ENCODE data around the gene GARRE1.
"Not testable (repeated sequence)": the region's sequence is repeated elsewhere in the genome, so short reads cannot be mapped to it uniquely, and the experiment has no call there.

The GARRE1 gene

GRCh38 chr19:34243876-34244578 is 10.3 kb upstream of the GARRE1 start:
- Histone ChIP-seq H3K4me2 (no peak overlapping the region), H3K4me3 (no peak overlapping the region), H3K27me3 (no peaks in the 10 kb centered on the region), H3K27ac (no peak overlapping the region), H3K9ac (no peak overlapping the region), H4K20me1 (no peaks in the 10 kb centered on the region), H3K9me3 (no peaks in the 10 kb centered on the region), H3K36me3 (no peaks in the 10 kb centered on the region), H3K4me1 (peaks cover 17% of the 10 kb centered on the region)
- TF ChIP-seq Cebpa-rat (IDR thresholded peaks at IDR 0.05): no peak

DNA sequence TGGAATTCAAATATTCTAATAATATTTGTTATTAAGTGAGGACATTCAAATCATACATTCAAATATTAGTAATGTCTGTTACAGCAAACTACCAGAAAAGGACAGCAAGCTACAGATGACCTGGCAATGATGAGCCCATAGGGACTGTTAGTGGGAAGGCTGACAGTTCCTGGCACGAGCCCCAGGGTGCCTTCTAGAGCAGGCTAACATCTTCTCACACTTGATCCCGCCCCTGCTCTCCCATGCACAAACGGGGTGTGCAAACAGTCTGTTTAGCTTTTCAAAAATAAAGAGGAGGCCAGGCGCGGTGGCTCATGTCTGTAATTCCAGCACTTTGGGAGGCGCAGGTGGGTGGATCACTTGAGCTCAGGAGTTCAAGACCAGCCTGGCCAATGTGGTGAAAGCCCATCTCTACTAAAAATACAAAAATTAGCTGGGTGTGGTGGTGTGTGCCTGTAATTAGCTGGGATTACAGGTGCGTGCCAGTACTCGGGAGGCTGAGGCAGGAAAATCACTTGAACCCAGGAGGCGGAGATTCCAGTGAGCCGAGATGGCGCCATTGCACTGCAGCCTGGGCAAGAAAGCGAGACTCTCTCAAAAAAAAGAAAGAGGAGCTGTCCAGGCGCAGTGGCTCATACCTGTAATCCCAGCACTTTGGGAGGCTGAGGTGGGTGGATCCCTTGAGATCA is 9.6 kb upstream of the GARRE1 start:
- Histone ChIP-seq H3K4me2 (no peak overlapping the region), H3K36me3 (no peaks in the 10 kb centered on the region), H3K9me3 (no peaks in the 10 kb centered on the region), H3K27me3 (no peaks in the 10 kb centered on the region), H4K20me1 (no peaks in the 10 kb centered on the region), H3K4me1 (peaks cover 17% of the 10 kb centered on the region), H3K27ac (no peak overlapping the region), H3K4me3 (no peak overlapping the region), H3K9ac (no peak overlapping the region)
- TF ChIP-seq Cebpa-rat (IDR thresholded peaks at IDR 0.05): no peak

- Histone ChIP-seq H3K9me3 (no peaks in the 10 kb centered on the region), H3K4me1 (peaks cover 17% of the 10 kb centered on the region), H4K20me1 (no peaks in the 10 kb centered on the region), H3K27me3 (no peaks in the 10 kb centered on the region), H3K4me2 (no peak overlapping the region), H3K4me3 (no peak overlapping the region), H3K9ac (no peak overlapping the region), H3K36me3 (no peaks in the 10 kb centered on the region), H3K27ac (no peak overlapping the region)
- TF ChIP-seq Cebpa-rat (IDR thresholded peaks at IDR 0.05): no peak
Observed at GRCh38 chr19:34246340-34246739, 8.0 kb upstream of the GARRE1 start.

- Histone ChIP-seq H3K4me1 (peaks cover 9% of the 10 kb centered on the region), H3K4me3 (no peak overlapping the region), H3K9ac (no peak overlapping the region), H3K27ac (no peak overlapping the region), H3K9me3 (no peaks in the 10 kb centered on the region), H3K4me2 (no peak overlapping the region), H3K27me3 (no peaks in the 10 kb centered on the region), H4K20me1 (no peaks in the 10 kb centered on the region), H3K36me3 (no peaks in the 10 kb centered on the region)
- no peak for TF ChIP-seq Cebpa-rat (IDR thresholded peaks at IDR 0.05)
Observed at GRCh38 chr19:34248941-34249340, 5.4 kb upstream of the GARRE1 start.

GRCh38 chr19:34253167-34253566 is 1.2 kb upstream of the GARRE1 start:
- not testable (repeated sequence) for H3K36me3 ChIP-seq, H3K9ac ChIP-seq, H3K4me3 ChIP-seq, H3K27ac ChIP-seq, H3K9me3 ChIP-seq, H3K27me3 ChIP-seq, H3K4me2 ChIP-seq
- H4K20me1 ChIP-seq: peaks cover 24% of the 10 kb centered on the region; the same call in 1 of the 2 replicates
- H3K4me1 ChIP-seq: peaks cover 11% of the 10 kb centered on the region

- H3K9me3 ChIP-seq, H3K27ac ChIP-seq, H3K27me3 ChIP-seq, H3K36me3 ChIP-seq: not testable (repeated sequence)
- Histone ChIP-seq H3K4me2 (peak overlapping the region; percentile 83), H3K9ac (0 out of 2 replicates have a peak overlapping the region, but pooled peaks have one; percentile 76), H4K20me1 (peaks cover 27% of the 10 kb centered on the region; the same call in 1 of the 2 replicates), H3K4me1 (peaks cover 11% of the 10 kb centered on the region), H3K4me3 (peak overlapping the region; percentile 91)
Observed at GRCh38 chr19:34253681-34254045, 691 bp upstream of the GARRE1 start.

DNA sequence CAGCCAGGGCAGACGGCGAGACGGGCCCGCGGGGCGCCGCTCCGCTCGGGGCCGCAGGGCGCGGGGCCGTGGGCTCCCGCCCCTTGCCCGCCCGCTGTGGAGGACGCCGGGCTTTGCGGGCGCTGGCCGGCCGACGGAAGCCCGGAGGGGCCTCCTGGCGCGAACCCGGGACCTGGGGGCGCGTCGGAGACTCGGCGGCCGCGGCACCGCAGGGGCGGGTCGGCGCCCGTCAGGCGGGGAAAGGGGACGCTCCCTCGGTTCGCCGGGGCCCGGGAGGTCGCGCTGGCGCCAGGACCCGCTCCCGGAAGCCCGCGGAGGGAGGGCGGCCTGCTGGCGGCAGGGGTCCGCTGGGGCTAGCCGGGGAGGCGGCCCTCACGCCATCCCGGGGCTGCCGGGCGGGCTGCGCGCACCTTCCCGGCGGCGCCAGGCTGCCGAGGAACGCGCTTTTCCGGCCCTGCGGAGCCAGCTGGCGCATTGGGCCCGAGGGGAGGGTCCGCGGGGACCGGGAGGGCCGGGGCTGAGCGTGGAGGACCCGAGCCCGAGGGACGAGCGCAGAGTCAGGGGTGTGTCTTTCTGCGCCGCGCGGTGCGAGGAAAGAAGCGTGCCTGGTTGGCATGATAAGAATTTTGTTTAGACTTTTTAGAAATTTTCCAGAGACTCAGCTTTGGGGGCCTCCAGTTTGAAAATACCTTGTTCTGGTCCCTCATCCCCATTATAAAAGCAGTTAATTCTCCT is 511 bp downstream of the GARRE1 start:
- H4K20me1 ChIP-seq: peaks cover 32% of the 10 kb centered on the region; the same call in 1 of the 2 replicates
- H3K9me3 ChIP-seq: no peaks in the 10 kb centered on the region
- peak overlapping the region; percentile 91 for H3K4me3 ChIP-seq
- peak overlapping the region; percentile 76 for H3K27ac ChIP-seq
- H3K4me1 ChIP-seq: peaks cover 11% of the 10 kb centered on the region
- TF ChIP-seq Cebpa-rat (IDR thresholded peaks at IDR 0.05): no peak
- no peaks in the 10 kb centered on the region for H3K36me3 ChIP-seq
- peak overlapping the region; percentile 76 for H3K9ac ChIP-seq
- H3K4me2 ChIP-seq: peak overlapping the region; percentile 86
- H3K27me3 ChIP-seq: no peaks in the 10 kb centered on the region

GRCh38 chr19:34255546-34255945 is 1.2 kb downstream of the GARRE1 start:
- Histone ChIP-seq H3K4me2 (peak overlapping the region; percentile 86), H3K4me1 (peaks cover 11% of the 10 kb centered on the region), H3K4me3 (peak overlapping the region; percentile 91), H3K9ac (peak overlapping the region; percentile 76; the same call in 1 of the 2 replicates), H4K20me1 (peaks cover 34% of the 10 kb centered on the region; the same call in 1 of the 2 replicates), H3K27me3 (no peaks in the 10 kb centered on the region), H3K9me3 (no peaks in the 10 kb centered on the region), H3K27ac (no peak overlapping the region), H3K36me3 (no peaks in the 10 kb centered on the region)
- no peak for TF ChIP-seq Cebpa-rat (IDR thresholded peaks at IDR 0.05)

DNA sequence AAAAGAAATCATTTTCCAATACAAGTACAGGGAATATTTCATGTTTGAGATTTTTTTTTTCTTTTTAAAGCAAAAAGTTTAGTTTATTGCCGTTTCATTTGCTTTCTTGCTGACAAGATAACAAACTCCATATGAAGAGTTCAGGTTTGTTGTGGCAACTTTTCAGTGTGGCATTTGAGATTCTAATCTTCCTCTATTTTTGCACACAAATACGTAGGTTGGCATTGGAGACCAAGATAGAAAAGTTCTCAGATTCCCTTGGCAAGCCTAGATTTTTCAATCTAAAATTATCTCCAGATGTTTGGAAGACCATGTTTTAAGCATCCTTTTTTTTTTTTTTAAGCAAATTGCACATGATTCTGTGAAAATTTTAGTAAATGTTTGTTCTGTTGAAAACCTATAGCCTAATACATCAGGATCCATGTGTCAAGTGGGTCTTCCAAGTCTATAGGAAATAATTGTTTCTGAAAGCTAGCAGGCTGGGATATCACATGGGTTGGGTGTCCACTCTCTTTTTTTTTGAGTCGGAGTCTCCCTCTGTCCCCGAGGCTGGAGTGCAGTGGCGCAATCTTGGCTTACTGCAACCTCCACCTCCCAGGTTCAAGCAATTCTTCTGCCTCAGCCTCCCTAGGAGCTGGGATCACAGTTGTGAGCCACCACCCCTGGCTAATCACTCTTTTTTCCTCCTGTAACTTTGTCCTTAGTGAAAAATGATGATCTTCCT is 2.6 kb downstream of the GARRE1 start:
- H3K4me1 ChIP-seq: peaks cover 11% of the 10 kb centered on the region
- no peaks in the 10 kb centered on the region for H3K27me3 ChIP-seq
- H3K4me2 ChIP-seq: no peak overlapping the region
- TF ChIP-seq Cebpa-rat (IDR thresholded peaks at IDR 0.05): no peak
- H3K9ac ChIP-seq: no peak overlapping the region
- no peaks in the 10 kb centered on the region for H3K9me3 ChIP-seq
- no peak overlapping the region for H3K4me3 ChIP-seq
- peaks cover 48% of the 10 kb centered on the region for H4K20me1 ChIP-seq
- no peak overlapping the region for H3K27ac ChIP-seq
- H3K36me3 ChIP-seq: no peaks in the 10 kb centered on the region
